Measurements from ENCODE around the gene MAPKAP1. TPM values are rescaled to one million over a fixed set of nuclear protein-coding genes. Genes with fewer than 3 reads are reported as not detected.

The MAPKAP1 gene
- total RNA-seq, 1 donor from 2014 or later, result 56.6 TPM

GRCh38 chr9:125399666-125400065 is 307.3 kb downstream of the MAPKAP1 start:
- Histone ChIP-seq H4K20me1 (ENCODE audit: low read depth) (no peaks in the 10 kb centered on the region), H3F3A (ENCODE audit: low read depth) (peaks cover 9% of the 10 kb centered on the region), H3K9ac (no peak overlapping the region), H3K27me3 (no peaks in the 10 kb centered on the region), H3K4me1 (no peaks in the 10 kb centered on the region), H3K9me3 (ENCODE audit: low read depth) (no peaks in the 10 kb centered on the region), H3K36me3 (no peaks in the 10 kb centered on the region), H3K27ac (no peak overlapping the region), H3K79me2 (ENCODE audit: low read depth) (no peaks in the 10 kb centered on the region), H3K4me3 (no peak overlapping the region), H3K4me2 (no peak overlapping the region), H2AFZ (replicated peaks) (peak overlapping the region; percentile 26)
- no peak overlapping the region for H3K4me3 Mint-ChIP-seq
- no peak overlapping the region for H3K27ac Mint-ChIP-seq
- no peaks in the 10 kb centered on the region for H3K9me3 Mint-ChIP-seq
- no peak for DNase-seq (ENCODE audit: low spot score)
- H3K36me3 Mint-ChIP-seq, result no peaks in the 10 kb centered on the region
- no peak for TF ChIP-seq EZH2phosphoT487 (IDR thresholded peaks at IDR 0.05)
- TF ChIP-seq CTCF (IDR thresholded peaks at IDR 0.05), result no peak
- no peak for TF ChIP-seq EZH2 (IDR thresholded peaks at IDR 0.05)
- H3K4me1 Mint-ChIP-seq, result peaks cover 6% of the 10 kb centered on the region
- H3K27me3 Mint-ChIP-seq (ENCODE audit: insufficient read depth, low read depth), result peaks cover 2% of the 10 kb centered on the region

- Mint-ChIP-seq H3K27me3 (ENCODE audit: insufficient read depth, low read depth) (peaks cover 2% of the 10 kb centered on the region), H3K27ac (no peak overlapping the region), H3K36me3 (no peaks in the 10 kb centered on the region), H3K9me3 (no peaks in the 10 kb centered on the region), H3K4me1 (peaks cover 6% of the 10 kb centered on the region), H3K4me3 (no peak overlapping the region)
- no peak overlapping the region for H3K4me2 ChIP-seq
- no peak overlapping the region for H2AFZ ChIP-seq (replicated peaks)
- DNase-seq (ENCODE audit: low spot score), result no peak
- H3K4me1 ChIP-seq, result no peaks in the 10 kb centered on the region
- H3K4me3 ChIP-seq, result no peak overlapping the region
- no peaks in the 10 kb centered on the region for H3K79me2 ChIP-seq (ENCODE audit: low read depth)
- no peaks in the 10 kb centered on the region for H3K9me3 ChIP-seq (ENCODE audit: low read depth)
- H3K27ac ChIP-seq, result no peak overlapping the region
- TF ChIP-seq EZH2 (IDR thresholded peaks at IDR 0.05) (no peak), CTCF (IDR thresholded peaks at IDR 0.05) (no peak), EZH2phosphoT487 (IDR thresholded peaks at IDR 0.05) (no peak)
- H3K27me3 ChIP-seq, result no peaks in the 10 kb centered on the region
- H3K9ac ChIP-seq, result no peak overlapping the region
- H3F3A ChIP-seq (ENCODE audit: low read depth), result peaks cover 9% of the 10 kb centered on the region
- no peaks in the 10 kb centered on the region for H4K20me1 ChIP-seq (ENCODE audit: low read depth)
- no peaks in the 10 kb centered on the region for H3K36me3 ChIP-seq
Observed at GRCh38 chr9:125399165-125399564, 307.8 kb downstream of the MAPKAP1 start.

- H3K4me1 Mint-ChIP-seq, result peaks cover 6% of the 10 kb centered on the region
Observed at GRCh38 chr9:125398243-125398642, 308.8 kb downstream of the MAPKAP1 start.

More at GRCh38 chr9:125398243-125398642, 308.8 kb downstream of the MAPKAP1 start:
- Histone ChIP-seq H3K27ac (no peak overlapping the region), H3K79me2 (ENCODE audit: low read depth) (no peaks in the 10 kb centered on the region), H2AFZ (replicated peaks) (no peak overlapping the region), H3K36me3 (no peaks in the 10 kb centered on the region), H3K9me3 (ENCODE audit: low read depth) (no peaks in the 10 kb centered on the region), H4K20me1 (ENCODE audit: low read depth) (no peaks in the 10 kb centered on the region), H3K27me3 (no peaks in the 10 kb centered on the region), H3K9ac (no peak overlapping the region), H3F3A (ENCODE audit: low read depth) (peaks cover 9% of the 10 kb centered on the region), H3K4me3 (no peak overlapping the region), H3K4me2 (no peak overlapping the region), H3K4me1 (no peaks in the 10 kb centered on the region)
- TF ChIP-seq CTCF (IDR thresholded peaks at IDR 0.05), result no peak
- TF ChIP-seq EZH2 (IDR thresholded peaks at IDR 0.05), result no peak
- no peak for TF ChIP-seq EZH2phosphoT487 (IDR thresholded peaks at IDR 0.05)
- no peak overlapping the region for H3K27ac Mint-ChIP-seq
- H3K4me3 Mint-ChIP-seq, result no peak overlapping the region
- no peaks in the 10 kb centered on the region for H3K9me3 Mint-ChIP-seq
- no peaks in the 10 kb centered on the region for H3K36me3 Mint-ChIP-seq
- H3K27me3 Mint-ChIP-seq (ENCODE audit: insufficient read depth, low read depth), result peaks cover 3% of the 10 kb centered on the region
- no peak for DNase-seq (ENCODE audit: low spot score)
